Measurements from ENCODE around the gene RAB40C. TPM values are rescaled to one million over a fixed set of nuclear protein-coding genes. Genes with fewer than 3 reads are reported as not detected.
A peak's percentile ranks its signal among the peaks of the same experiment; 100 is the strongest.

The RAB40C gene
- total and polyA plus RNA-seq, 4 donors: 9.5 to 40.7 (median 18.7) TPM

DNA sequence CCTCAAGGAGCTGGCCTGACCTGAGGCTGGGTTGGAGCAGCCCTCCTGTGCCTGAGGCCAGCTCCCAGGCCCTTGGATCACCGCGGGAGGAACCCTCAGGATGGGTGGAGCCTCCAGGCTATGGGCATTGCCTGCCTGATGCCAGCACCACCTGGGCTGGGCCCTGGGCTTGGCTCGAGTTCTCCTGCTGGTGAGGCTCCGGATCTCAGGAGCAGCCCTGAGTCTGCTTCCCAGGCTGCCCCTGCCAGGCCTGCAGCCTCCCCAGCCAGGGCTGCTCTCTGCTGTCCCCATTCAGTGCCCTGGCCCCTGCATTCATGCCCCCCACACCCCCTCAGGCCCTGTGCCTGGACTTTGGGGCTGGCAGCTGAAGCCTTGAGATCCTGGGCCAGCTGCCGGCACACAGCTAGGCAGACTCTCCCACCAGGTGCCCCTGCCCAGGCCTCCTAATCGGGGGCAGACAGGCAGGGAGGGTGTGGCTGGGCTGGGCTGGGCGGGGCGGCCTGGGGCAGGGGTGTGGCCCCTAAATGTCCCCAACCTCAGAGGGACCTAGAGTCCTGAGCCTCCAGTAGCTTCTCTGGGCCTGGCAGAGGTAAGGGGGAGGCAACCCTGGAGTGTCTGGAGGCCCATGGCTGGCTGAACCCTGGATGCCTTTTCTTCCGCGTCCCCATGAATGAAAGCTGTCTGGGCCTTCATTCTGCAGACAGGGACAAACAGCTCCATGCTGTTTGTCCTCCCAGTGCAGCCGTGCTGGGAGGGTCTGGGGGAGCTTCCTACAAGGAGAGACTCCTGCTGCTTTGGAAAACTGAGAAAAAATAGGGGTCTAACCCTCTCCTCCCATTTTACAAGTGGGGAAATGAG, 21.2 kb upstream of the RAB40C start:
- WGBS, 2 donors: 76% methylated on average over 10 to 11 of the region's 11 CpGs
- no peaks in the 10 kb centered on the region for H3K9me3 ChIP-seq (ENCODE audit: control insufficient read depth, low read length)
- no peaks in the 10 kb centered on the region for H3K36me3 ChIP-seq (ENCODE audit: control insufficient read depth in 1 of 2, insufficient read depth in 2 of 2, low read length in 1 of 2)
- H3K4me3 ChIP-seq (ENCODE audit: low read length in 2 of 2): no peak overlapping the region
- no peaks in the 10 kb centered on the region for H3K4me1 ChIP-seq (ENCODE audit: control insufficient read depth in 1 of 2, insufficient read depth in 2 of 2, low read length in 2 of 2)
- peak overlapping the region in 1 of 2 donors; percentile 46 for H3K27ac ChIP-seq (ENCODE audit: low read depth in 1 of 2, low read length in 2 of 2)
- intact Hi-C loops (cut with DNase I): no loop called here
- DNase-seq (no peak), ATAC-seq (ENCODE audit: low FRiP score) (no peak)
- H3K27me3 ChIP-seq (ENCODE audit: control insufficient read depth in 1 of 2, insufficient read depth in 2 of 2, low read length in 1 of 2): no peaks in the 10 kb centered on the region

DNA sequence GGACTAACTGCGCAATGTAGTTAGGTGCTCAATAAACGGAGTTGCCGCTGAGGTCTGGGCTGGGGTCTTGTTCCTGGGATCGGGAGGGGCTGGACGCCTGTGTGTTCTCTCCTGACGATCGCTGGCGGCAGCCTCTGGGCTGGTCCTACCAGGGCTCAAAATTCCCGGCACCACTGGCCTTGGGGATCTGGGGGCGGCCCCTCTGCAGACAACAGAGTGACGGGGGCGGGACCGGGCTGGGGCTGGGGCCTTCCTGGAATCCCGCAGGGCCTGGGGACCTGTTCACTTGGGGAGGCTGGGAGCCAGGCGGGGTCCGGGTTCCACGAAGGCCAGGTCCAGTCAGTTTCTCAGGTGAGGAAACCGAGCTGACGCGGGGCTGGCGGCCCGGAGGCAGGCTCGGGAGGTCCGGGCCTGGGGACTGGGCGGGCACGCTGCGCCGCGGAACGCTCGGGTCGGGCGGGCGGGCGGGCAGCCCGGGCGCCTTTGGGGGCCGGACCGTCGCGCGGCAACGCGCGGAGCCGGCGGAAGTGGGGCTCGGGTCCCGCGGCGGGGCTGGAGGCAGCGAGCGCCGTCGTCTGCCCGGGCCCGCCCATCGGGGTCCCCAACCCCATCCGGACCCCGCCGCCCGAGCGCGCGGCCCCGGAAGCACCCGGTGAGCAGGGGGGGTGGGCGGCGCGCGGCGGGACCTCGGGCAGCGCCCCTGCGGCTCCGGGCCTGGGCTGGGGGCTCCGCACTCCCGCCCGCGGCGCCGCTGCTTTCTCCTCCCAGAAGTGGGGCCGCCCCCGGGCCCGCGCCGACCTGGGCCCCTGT, 20.2 kb upstream of the RAB40C start, which contains the start of gene PIGQ:
Gene PIGQ, plus strand, starts transcription at position 524 of the 810 bp plus-strand sequence. CDS start 4,107 bp downstream, outside the sequence.
- no peaks in the 10 kb centered on the region for H3K9me3 ChIP-seq (ENCODE audit: control insufficient read depth, low read length)
- intact Hi-C loops (cut with DNase I): no loop called here
- DNase-seq (peak; percentile 84 to 91), ATAC-seq (ENCODE audit: low FRiP score) (peak; percentile 77)
- no peaks in the 10 kb centered on the region for H3K36me3 ChIP-seq (ENCODE audit: control insufficient read depth in 1 of 2, insufficient read depth in 2 of 2, low read length in 1 of 2)
- no peaks in the 10 kb centered on the region for H3K27me3 ChIP-seq (ENCODE audit: control insufficient read depth in 1 of 2, insufficient read depth in 2 of 2, low read length in 1 of 2)
- peak within 1 kb of the TSS; percentile 74 to 87 for H3K4me3 ChIP-seq (ENCODE audit: low read length in 2 of 2)
- H3K4me1 ChIP-seq (ENCODE audit: control insufficient read depth in 1 of 2, insufficient read depth in 2 of 2, low read length in 2 of 2): no peaks in the 10 kb centered on the region
- peak within 1 kb of the TSS in 1 of 2 donors; percentile 46 for H3K27ac ChIP-seq (ENCODE audit: low read depth in 1 of 2, low read length in 2 of 2)
- WGBS, 2 donors: 1 to 2% methylated on average over 45 to 87 of the region's 87 CpGs

DNA sequence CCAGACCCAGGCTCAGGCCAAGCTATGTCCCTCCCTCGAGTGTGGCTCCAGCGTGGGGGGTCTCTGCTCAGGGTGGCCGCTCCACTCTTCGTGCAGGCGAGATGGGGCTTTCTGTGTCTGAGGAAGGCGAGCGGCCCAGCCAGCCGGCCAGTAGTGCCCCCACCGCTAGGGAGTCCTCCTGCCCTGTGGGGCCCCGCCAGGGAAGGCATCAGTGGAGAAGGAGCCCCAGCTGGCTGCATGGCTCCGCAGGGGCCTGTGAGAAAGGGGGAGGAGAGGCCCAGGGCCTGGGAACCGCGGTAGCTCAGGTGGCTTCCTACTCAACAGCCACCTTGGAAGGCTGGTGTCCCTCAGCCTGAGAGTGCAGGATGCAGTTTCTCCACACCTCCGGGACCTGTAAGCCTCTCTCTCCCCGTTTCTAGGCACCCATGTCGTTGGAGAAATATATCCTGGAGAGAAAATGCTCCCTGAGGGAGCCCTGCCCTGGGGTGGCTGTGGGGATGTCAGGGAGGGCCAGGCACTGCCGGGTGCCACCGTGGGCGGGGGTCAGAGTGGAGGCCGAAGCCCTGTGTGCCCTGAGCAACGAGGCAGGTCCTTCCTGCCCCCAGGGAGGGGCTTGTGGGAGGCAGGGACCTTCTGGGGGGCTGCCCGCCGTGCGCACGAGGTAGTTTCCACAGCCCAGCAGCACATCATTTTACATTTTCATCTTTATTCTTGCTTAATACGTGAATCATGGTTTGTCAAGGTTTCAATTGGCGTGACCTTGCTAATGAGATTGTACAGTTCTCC, 16.8 kb upstream of the RAB40C start:
- no peak overlapping the region for H3K4me3 ChIP-seq (ENCODE audit: low read length in 2 of 2)
- intact Hi-C loops (cut with DNase I): no loop called here
- WGBS, 2 donors: 82 to 90% methylated on average over 27 of the region's 27 CpGs
- DNase-seq: no peak
- ATAC-seq (ENCODE audit: low FRiP score): no peak
- no peaks in the 10 kb centered on the region for H3K9me3 ChIP-seq (ENCODE audit: control insufficient read depth, low read length)
- H3K27me3 ChIP-seq (ENCODE audit: control insufficient read depth in 1 of 2, insufficient read depth in 2 of 2, low read length in 1 of 2): no peaks in the 10 kb centered on the region
- H3K36me3 ChIP-seq (ENCODE audit: control insufficient read depth in 1 of 2, insufficient read depth in 2 of 2, low read length in 1 of 2): no peaks in the 10 kb centered on the region
- H3K27ac ChIP-seq (ENCODE audit: low read depth in 1 of 2, low read length in 2 of 2): no peak overlapping the region
- no peaks in the 10 kb centered on the region for H3K4me1 ChIP-seq (ENCODE audit: control insufficient read depth in 1 of 2, insufficient read depth in 2 of 2, low read length in 2 of 2)

DNA sequence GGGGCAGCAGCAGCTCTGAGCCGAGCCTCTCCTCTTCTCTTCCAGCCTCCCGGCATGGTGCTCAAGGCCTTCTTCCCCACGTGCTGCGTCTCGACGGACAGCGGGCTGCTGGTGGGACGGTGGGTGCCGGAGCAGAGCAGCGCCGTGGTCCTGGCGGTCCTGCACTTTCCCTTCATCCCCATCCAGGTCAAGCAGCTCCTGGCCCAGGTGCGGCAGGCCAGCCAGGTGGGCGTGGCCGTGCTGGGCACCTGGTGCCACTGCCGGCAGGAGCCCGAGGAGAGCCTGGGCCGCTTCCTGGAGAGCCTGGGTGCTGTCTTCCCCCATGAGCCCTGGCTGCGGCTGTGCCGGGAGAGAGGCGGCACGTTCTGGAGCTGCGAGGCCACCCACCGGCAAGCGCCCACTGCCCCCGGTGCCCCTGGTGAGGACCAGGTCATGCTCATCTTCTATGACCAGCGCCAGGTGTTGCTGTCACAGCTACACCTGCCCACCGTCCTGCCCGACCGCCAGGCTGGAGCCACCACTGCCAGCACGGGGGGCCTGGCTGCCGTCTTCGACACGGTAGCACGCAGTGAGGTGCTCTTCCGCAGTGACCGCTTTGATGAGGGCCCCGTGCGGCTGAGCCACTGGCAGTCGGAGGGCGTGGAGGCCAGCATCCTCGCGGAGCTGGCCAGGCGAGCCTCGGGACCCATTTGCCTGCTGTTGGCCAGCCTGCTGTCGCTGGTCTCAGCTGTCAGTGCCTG, 15.7 kb upstream of the RAB40C start:
- WGBS, 2 donors: 94 to 95% methylated on average over 46 of the region's 46 CpGs
- ATAC-seq (ENCODE audit: low FRiP score) (no peak), DNase-seq (no peak)
- Histone ChIP-seq H3K4me1 (ENCODE audit: control insufficient read depth in 1 of 2, insufficient read depth in 2 of 2, low read length in 2 of 2) (no peaks in the 10 kb centered on the region), H3K27ac (ENCODE audit: low read depth in 1 of 2, low read length in 2 of 2) (no peak overlapping the region), H3K36me3 (ENCODE audit: control insufficient read depth in 1 of 2, insufficient read depth in 2 of 2, low read length in 1 of 2) (no peaks in the 10 kb centered on the region), H3K27me3 (ENCODE audit: control insufficient read depth in 1 of 2, insufficient read depth in 2 of 2, low read length in 1 of 2) (no peaks in the 10 kb centered on the region), H3K4me3 (ENCODE audit: low read length in 2 of 2) (no peak overlapping the region), H3K9me3 (ENCODE audit: control insufficient read depth, low read length) (no peaks in the 10 kb centered on the region)
- intact Hi-C loops (cut with DNase I): no loop called here

DNA sequence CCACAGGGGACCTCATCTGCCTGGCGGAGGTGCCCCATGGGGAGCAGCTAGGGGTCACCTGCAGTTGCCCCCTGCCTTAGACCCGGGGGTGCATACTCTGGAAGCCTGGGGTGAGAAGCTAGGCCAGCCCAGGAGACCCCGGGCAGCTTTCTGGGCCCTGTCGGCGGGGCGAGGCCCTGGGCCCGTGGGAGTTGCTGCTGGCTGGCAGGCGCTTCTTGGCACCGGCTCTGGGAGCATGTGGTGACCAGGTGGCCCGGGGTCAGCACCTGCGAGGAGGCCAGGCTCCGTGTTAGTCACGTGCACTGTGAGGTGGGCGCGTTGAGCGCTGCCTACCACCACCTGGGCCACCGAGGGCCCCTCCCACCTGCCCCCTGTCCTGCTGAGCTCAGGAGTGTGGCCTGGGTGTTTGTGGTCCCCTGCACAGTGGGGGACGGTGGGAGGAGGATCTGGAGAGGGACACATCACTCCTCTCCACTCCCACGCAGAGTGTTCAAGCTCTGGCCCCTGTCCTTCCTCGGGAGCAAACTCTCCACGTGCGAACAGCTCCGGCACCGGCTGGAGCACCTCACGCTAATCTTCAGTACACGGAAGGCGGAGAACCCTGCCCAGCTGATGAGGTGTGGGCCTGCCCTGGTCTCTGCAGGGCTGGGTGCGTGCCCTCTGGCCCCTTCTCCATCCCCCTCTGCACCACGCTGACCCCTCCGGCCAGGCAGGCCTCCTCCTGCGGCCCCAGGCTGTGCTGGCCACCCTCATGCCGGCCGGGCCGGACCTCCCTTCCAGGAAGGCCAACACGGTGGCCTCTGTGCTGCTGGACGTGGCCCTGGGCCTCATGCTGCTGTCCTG, 14.3 kb upstream of the RAB40C start:
- Histone ChIP-seq H3K27me3 (ENCODE audit: control insufficient read depth in 1 of 2, insufficient read depth in 2 of 2, low read length in 1 of 2) (no peaks in the 10 kb centered on the region), H3K9me3 (ENCODE audit: control insufficient read depth, low read length) (no peaks in the 10 kb centered on the region), H3K4me1 (ENCODE audit: control insufficient read depth in 1 of 2, insufficient read depth in 2 of 2, low read length in 2 of 2) (no peaks in the 10 kb centered on the region), H3K4me3 (ENCODE audit: low read length in 2 of 2) (no peak overlapping the region), H3K27ac (ENCODE audit: low read depth in 1 of 2, low read length in 2 of 2) (no peak overlapping the region), H3K36me3 (ENCODE audit: control insufficient read depth in 1 of 2, insufficient read depth in 2 of 2, low read length in 1 of 2) (no peaks in the 10 kb centered on the region)
- DNase-seq (no peak), ATAC-seq (ENCODE audit: low FRiP score) (no peak)
- 88 to 91% methylated on average over 36 of the region's 36 CpGs for WGBS, 2 donors
- intact Hi-C loops (cut with DNase I): no loop called here

DNA sequence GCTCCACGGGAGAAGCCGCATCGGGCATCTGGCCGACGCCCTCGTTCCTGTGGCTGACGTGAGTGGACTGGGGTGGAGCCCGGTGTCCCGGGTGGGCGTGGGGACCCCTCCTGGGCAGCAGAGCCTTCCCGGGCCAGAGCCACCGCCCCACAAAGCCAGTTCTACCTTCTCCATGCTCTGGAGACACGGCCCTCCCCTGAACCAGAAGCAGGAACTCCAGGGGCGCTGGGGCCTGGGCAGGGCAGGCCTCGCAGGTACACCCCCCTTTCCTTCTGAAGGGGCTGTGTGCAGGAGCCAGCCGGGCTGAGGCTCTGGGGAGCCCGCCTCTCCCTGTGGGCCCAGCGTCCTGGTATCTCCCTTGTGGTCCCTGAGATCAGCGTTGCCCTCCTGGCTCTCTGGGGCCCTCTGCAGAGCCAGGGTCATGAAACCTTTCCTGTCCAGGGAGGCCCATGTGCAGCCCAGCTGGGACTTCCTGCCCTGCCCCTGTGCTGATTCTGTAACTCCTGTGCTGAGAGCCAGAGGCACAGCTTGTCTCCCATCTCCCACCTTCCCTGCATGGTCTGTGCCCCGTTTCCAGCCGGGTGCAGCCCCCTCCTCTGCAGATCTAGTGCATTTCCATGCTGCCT, 13.6 kb upstream of the RAB40C start:
- intact Hi-C loops (cut with DNase I): no loop called here
- Histone ChIP-seq H3K27me3 (ENCODE audit: control insufficient read depth in 1 of 2, insufficient read depth in 2 of 2, low read length in 1 of 2) (no peaks in the 10 kb centered on the region), H3K4me3 (ENCODE audit: low read length in 2 of 2) (no peak overlapping the region), H3K27ac (ENCODE audit: low read depth in 1 of 2, low read length in 2 of 2) (no peak overlapping the region), H3K9me3 (ENCODE audit: control insufficient read depth, low read length) (no peaks in the 10 kb centered on the region), H3K36me3 (ENCODE audit: control insufficient read depth in 1 of 2, insufficient read depth in 2 of 2, low read length in 1 of 2) (no peaks in the 10 kb centered on the region), H3K4me1 (ENCODE audit: control insufficient read depth in 1 of 2, insufficient read depth in 2 of 2, low read length in 2 of 2) (no peaks in the 10 kb centered on the region)
- ATAC-seq (ENCODE audit: low FRiP score): no peak
- no peak for DNase-seq
- 87 to 90% methylated on average over 20 to 21 of the region's 21 CpGs for WGBS, 2 donors

DNA sequence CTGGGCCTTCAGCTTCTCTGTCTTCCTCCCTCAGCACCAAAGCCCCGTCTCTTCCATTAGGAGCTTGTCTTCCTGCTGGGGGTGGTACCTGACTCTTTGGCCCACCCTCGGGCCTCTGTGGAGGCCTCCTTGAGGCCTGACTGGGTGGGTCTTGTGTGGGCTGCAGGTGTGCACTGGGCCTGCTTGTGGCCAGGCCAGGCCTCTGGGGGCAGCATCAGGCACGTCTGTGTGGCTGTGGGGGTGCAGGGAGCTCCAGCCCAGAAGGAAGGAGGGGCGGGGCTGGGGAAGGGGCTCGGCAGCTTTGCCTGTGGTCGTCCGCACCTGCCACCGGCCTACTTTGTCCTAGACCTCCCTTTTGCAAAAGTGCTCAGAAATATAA, 13.1 kb upstream of the RAB40C start:
- DNase-seq (no peak), ATAC-seq (ENCODE audit: low FRiP score) (no peak)
- H3K4me3 ChIP-seq (ENCODE audit: low read length in 2 of 2): no peak overlapping the region
- H3K27me3 ChIP-seq (ENCODE audit: control insufficient read depth in 1 of 2, insufficient read depth in 2 of 2, low read length in 1 of 2): no peaks in the 10 kb centered on the region
- H3K9me3 ChIP-seq (ENCODE audit: control insufficient read depth, low read length): no peaks in the 10 kb centered on the region
- 78% methylated on average over 8 of the region's 8 CpGs for WGBS, 2 donors
- intact Hi-C loops (cut with DNase I): no loop called here
- no peak overlapping the region for H3K27ac ChIP-seq (ENCODE audit: low read depth in 1 of 2, low read length in 2 of 2)
- no peaks in the 10 kb centered on the region for H3K36me3 ChIP-seq (ENCODE audit: control insufficient read depth in 1 of 2, insufficient read depth in 2 of 2, low read length in 1 of 2)
- H3K4me1 ChIP-seq (ENCODE audit: control insufficient read depth in 1 of 2, insufficient read depth in 2 of 2, low read length in 2 of 2): no peaks in the 10 kb centered on the region
